ENCODE data around the gene ME3.
"Not testable (repeated sequence)": the region's sequence is repeated elsewhere in the genome, so short reads cannot be mapped to it uniquely, and the experiment has no call there.

GRCh38 chr11:86562842-86563241 lies 109.6 kb downstream of the ME3 start:
- not testable (repeated sequence) for TF ChIP-seq CTCF, POLR2A (IDR thresholded peaks at IDR 0.05)

Data from Peyer's patch (tissue), 4 donors.